Vagina (tissue), 2 donors: Measurements from ENCODE around the gene FMN2.

Experiments used
- CTCF ChIP-seq, 3 experiments: fragments of 450-650 bp in 2 of 3; fragments of 200-600 bp in 1 of 3; sonication (generic) in 1 of 3; IDR thresholded peaks; one replicate each; pipeline ENCODE4 v1.5.1; 2017 to 2019; ENCODE audit warnings: antibody characterized with exemption in 3 of 3, mild to moderate bottlenecking in 2 of 3, moderate library complexity in 2 of 3
- POLR2A ChIP-seq, 2 donors: fragments of 450-650 bp; IDR thresholded peaks; one replicate each; pipeline ENCODE4 v1.6.1; 2017; ENCODE audit warnings: antibody characterized with exemption in 2 of 2, mild to moderate bottlenecking in 2 of 2, moderate library complexity in 2 of 2

GRCh38 chr1:240199758-240200645 lies 108.3 kb downstream of the FMN2 start:
- TF ChIP-seq CTCF (IDR thresholded peaks at IDR 0.05) = no peak
- TF ChIP-seq POLR2A (IDR thresholded peaks at IDR 0.05) = no peak
